ENCODE data around the gene KIFC3.

KIFC3 gene

DNA sequence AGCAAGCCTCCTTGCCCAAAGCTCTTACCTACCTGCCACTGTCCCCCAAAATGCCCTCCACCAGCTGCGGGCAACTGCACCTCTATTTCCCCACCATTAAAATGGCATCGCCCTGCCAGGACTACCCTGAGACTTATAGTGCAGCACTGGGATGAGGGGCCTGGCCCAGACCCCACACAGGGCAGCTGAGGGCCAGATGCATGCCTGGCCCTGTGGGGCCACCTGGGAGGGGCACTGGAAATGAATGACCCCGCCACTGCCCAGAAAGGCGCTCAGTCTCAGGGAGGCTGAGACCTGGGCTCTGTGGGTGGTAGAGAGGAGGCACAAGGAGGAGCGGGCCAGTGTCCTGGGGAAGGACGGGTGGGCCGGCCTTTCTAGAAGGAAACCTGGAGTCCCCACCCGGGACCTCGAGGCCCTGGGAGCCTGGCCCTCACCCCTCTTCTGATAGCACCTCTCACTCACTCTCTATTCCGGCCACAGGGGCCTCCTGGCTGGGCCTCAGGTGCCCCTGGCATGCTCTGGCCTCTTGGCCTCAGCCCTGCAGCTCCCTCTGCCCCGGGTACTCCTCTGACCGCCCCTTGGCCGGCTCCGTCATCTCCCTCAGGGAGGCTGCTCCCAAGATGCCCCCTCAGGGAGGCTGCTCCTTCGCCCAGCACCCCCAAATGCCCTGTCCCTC lies 39.8 kb downstream of the KIFC3 start:
- no peak for DNase-seq

DNA sequence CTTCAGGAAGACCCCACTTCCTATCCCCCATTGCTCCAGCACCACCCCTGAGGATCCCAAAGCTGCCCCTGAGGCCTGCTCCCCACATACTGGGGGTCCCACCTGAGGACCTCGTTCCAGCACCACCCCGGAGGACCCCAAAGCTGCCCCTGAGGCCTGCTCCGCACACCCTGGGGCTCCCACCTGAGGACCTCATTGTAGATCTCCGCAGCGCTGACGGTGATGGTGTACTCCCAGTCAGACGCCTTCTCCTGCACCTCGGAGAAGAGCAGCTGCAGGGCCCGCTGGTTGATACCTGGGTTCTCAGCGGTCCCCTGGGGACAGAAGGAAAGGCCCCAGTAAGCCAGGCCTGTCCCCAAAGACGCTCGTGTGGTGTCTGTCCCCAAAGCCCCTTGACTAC lies 40.3 kb downstream of the KIFC3 start:
- DNase-seq = no peak

DNA sequence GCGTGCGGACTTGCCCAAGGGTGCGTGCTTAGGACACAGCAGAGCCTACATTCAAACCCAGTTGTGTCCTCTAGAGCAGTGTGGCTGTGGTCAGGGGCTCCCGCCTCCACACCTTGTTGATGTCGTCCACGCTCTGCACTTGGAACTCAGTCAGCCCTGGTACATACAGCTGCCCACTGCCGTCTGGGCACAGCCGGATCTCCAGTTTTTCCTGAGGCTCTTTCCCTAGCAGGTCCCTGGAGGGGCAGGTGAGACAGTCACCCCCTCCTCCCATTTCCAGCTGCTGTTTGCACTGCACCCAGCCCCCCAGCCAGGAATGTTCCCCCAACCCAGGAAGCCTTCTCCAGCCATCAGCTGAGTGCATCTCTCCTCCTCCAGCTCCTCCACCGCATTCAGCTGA lies 41.0 kb downstream of the KIFC3 start:
- no peak for DNase-seq

DNA sequence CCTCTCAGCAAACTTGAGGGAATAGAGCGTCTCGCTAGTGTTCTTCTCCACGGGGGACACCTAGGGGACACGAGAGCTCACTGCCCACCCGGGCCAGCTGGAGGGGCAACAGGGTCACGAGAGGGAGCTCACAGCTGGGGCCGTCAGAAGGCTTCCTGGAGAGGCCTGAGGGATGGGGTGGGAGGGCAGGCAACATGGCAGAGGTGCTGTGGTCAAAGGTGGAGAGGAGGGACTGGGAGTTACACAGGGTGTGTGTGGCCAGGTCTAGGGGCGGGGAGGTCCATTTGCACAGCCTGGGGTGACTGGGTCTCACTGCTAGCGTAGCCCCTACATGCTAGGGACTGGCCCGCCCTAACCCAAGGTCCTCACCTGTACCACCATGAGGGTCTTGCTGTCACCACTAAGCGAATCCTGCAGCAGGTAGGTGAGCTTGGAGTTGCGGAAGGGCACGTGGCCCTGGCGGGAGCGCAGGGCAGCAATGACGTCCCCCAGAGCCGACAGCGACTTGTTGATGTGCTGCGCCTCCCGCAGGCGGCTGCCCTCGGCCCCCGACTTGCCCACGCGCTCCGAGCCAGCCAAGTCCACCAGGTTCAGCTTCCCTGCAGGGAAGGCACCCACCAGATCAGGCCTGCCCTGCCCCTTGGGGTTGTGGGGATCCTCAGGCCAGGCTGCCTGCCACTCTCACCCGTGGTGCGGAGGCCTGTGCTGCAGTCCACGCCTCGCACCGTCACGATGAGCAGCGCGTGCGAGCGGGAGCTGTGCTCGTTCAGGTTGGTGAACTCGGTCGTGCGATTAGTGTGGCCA lies 41.7 kb downstream of the KIFC3 start:
- no peak for DNase-seq

DNA sequence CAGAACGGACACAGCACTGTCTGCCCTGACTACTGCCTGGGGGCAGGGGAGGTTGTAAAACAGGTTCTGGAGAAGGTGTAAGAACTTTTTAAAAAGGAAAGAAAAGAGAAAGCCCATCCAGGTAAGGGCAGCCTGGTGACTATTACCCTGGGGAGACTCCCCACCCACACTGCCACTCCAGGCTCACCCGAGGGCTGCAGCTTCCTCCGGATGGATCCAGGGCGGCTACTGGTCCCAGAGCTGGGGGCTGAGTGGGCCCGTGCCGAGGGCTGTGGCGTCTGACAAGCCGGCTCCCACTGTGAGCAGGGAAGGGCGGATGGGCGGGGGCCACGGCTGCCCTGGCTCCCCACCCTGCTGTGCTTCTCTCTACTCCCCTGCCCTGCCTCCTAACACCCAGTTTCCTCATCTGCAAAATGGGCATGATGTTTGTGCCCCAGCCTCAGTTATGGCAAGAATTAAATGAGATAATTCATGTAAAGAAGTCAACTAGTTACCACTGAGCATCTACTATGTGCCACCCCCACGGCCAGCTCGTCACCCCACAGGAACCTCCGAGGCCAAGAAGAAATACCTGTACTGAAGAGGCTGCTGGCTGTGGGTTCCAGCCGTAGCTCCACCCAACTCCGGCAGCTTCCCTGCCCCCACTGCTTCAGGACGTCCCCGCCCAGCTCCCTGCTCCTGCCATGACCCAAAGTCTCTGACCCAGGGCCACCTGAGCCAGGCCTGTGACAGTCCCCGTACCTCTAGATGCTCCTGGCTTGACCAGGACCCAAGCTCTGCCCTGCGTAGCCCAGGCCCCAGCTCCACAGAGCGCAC lies 42.5 kb downstream of the KIFC3 start:
- DNase-seq = no peak

DNA sequence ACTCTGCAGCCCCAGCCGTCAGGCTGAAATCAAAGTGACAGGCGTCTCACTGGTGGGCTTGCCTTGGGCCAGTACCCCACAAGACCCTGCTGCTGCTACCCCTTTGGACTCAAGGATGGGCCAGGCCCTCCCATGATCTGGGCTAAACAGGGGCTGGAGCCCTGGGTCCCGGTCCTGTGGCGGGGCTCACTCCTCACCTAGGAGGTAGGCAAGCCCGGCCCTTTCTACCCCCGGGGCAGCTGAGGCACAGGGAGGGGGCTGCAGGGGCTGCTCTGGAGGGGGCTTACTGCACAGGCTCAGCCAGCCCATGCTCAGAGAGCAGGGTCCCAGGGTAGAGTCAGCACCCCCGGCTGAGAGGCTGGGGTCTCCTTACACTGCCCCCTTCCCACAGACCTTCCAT lies 43.2 kb downstream of the KIFC3 start:
- DNase-seq = no peak

DNA sequence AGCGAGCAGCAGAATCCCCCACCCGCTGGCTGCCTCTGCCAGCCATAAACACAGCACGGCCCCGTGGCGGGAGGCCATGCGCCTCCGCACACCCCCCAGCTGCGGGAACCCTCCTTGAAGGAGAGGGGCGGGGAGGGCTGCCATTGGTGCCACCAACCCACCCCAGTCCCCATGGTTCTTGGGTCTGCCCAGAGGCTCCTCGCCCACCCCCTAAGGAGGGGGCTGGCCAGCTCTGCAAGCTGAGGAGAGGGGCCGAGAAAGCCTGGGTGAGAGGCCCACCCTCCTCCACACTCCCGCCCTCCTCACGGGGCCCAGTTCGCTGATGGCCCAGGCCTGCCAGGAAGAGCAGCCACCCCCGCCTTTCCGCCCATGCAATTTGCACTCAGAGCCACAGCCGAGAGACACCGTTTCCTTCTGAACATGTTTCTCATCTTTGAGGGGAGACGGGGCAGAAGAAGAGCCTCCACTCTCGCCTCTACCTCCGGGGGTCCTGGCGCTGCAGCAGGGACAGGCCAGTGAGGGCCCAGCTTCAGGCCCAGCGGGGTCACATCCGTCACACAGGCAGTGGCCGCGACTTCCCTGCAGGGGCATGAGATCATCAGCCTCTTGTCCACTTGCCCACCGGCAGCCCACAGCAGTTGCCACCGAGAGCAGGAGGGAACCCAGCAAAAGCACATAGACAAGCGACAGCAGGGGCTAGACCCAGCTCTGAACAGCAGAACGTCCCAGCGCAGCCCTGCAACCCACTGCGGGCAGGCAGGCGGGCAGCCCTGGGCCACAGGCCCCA lies 43.8 kb downstream of the KIFC3 start:
- no peak for DNase-seq

DNA sequence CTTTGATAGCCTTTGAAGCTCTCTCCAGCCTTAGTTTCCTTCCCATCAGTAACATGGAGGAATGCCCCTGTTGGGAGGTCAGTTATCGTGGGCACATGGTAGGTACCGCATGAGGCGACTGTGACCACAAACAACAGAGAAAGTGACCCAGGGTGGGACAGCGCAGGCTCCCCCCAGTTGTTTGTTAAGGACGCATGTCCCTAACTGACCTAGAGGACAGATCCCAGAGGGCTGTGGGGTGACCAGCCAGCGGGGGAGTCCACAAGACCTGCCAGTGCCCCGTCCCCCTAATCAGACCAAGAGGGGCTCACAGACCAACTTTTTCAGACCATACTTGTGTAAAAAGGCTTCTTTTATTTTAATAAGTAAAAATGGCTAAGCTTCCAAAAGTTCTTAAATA lies 44.4 kb downstream of the KIFC3 start:
- no peak for DNase-seq

DNA sequence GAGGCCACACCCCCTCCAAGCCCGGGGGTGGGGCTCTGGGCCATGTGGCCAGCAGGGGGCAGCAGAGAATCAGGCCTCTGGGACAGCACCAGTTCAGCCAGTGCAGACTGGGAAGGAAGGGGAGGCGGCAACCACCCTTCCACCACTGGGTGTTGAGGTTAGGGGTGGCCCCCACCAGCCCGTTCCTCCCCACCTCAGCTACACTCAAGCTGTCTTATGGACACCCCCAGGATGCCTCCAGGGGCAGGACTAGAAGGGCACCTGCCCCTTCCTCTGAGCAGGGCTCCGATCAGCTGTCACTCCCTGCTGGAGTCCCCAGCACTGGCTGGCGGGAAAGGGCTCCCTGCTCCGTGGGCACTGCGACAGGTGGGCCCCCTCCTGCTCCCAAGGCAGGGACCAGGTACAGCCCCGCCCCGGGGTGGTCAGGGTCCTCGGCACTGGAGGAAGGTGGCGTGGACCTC lies 44.9 kb downstream of the KIFC3 start:
- no peak for DNase-seq

DNA sequence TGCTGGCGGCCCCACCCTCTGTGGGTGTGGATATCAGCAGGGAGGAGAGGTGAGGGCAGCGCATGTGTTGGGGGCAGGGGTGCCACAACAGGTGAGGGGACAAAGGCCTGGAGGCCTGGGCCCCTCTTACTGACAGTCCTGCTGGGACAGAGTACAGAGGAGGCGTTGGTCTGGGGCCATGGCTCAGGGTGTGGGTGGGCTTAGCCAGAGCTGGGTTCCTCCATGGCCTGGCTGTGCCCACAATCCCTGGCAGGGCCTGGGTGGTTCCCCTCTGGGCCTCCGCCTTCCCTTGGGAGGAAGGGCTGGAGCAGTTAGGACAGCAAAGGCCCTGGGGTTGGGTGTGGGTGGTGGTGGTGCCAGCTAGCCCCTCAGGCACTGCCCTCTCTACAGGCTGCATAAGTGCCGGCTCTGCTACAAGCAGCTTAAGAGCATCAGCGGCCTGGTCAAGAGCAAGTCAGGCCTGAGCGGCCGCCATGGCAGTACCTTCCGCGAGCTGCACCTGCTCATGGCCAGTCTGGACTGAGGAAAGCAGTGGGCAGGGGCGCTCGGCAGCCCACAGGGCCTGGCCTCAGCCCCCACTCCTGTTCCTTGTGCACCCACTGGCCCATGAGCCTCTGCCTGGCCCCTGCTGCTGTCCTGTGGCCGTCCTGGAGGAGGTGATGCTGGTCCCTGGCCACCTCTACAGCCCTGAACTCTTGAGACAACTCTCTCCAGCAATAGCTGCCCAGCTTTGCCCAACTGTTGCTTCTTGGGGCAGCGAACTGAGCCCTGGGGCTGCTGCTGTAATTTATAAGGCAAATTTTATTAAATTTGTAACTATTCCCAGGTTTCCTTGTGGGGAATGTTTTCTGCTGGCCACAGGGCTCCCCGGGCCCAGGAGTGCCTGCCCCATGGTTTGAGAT lies 45.6 kb downstream of the KIFC3 start:
- DNase-seq = no peak

DNA sequence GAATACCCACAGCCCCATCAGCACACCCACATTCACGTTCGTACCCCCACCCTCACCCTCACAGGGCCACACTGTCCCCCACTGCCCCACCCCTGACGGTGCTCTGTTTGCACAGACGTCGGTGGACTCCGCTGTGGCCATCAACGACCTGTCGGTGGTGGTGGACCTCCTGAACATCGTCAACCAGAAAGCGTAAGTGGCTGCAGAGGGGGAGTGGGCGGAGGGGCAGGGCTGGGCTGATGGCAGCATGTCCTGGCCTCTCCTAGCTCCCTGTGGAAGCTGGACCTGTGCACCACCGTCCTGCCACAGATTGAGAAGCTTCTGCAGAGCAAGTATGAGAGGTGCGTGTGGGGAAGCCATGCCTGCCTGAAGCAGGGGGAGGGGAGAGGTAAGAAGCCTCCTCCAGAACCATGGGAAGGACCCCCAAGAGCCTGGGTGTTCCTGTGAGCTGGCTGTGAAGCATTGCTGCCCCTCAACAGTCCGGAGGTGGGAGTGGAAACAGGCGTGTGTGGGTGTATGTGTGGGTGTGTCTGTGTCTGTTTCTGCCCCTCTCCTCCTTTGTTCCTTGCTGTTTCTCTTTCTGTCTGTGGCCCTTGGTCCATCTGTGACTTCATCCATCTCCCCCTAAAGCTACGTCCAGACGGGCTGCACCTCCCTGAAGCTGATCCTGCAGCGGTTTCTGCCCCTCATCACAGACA lies 46.4 kb downstream of the KIFC3 start:
- no peak for DNase-seq

DNA sequence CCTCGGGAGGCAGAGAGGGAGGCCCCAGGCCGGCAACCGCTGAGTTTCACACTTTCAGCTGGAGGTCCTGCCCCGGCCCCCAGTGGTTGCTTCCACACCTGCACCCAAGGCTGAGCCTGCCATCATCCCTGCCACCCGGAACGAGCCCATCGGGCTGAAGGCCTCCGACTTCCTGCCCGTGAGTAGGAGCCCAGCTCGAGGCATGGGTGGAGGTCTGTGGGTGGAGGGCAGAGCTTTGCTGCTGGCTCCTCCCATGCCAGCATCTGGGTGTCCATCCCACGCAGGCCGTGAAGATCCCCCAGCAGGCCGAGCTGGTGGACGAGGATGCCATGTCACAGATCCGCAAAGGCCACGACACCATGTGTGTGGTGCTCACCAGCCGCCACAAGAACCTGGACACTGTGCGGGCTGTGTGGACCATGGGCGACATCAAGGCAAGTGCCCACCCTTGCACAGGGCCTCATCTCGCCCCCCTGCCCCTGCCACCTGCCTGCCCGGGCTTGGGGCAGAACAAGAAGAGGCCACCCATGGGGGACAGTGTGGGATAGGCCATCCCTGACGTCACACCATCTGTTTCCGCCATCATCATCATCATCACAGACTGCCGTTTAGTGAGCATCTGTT lies 47.1 kb downstream of the KIFC3 start:
- DNase-seq = no peak

DNA sequence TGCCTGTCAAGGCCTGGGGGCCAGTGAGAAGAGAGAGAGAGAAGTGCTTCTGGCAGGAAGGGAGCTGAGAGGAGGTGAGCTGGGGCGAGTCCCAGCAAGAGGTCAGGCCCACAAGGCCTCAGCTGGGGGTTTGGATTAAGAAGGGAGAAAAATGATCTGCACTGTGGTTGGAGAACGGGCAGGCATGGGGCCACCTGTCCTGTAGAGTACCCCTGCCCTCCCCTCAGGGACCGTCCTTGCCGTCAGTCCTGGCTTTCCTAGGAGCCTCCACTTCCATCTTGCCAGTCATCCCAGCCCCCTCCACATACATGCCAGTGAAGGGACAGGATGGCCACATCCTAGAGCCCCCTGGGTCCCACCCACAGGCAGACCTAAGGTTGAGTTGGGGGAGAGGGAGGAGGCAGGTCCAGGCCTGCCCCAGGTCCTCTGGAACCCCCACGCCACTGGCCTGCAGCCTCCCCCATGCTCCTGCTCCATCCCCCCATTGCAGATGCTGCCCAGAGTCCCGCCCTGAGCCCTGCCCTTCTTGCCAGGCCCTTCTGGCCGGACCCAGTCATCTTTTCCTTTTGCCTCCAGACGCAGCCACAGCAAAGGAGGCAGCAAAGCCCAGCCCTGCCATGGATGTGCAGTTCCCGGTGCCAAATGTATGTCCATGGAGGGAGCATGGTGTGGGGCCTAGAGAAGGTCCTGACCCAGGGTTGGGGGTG lies 47.8 kb downstream of the KIFC3 start:
- DNase-seq = no peak

DNA sequence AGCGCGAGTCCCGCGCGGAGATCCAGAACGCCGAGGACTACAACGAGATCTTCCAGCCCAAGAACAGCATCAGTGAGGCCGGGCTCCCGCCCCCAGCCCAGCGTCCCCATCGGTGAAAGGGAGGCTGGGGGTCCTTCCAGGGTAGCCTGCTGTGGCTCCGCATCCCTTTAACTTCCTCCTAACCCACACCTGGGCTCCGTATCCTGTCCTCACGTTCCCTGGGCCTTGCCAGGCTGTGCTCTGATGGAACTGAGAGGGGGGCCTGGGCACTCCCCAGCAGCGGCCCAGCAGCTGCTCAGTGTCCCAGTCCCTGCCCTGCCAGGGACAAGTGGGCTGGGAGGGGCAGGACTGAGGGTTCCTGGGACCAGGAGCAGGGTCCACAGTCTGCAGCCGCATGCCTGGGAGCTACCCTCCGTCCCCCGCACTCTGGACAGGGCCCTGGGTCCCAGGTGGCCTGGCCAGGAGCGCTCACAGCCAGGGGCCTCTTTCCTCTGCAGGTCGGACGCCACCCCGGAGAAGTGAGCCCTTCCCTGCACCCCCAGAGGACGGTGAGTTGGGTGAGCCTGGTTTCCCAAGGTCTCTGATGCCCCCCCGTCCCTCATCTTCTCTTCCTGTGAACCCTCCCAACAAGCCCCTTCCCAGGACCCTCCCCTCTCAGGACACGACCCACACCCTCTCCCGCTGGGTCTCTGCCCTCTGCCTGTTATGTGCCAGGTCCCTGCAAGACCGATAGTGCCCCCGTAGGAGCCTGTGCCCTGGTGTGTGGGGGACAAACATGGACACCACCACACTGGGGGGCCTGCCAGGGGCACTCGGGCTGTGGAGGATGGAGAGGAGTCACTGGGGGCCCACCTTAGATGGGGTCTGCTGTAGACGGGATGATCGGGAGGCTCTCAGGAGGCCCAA lies 48.6 kb downstream of the KIFC3 start:
- no peak for DNase-seq

DNA sequence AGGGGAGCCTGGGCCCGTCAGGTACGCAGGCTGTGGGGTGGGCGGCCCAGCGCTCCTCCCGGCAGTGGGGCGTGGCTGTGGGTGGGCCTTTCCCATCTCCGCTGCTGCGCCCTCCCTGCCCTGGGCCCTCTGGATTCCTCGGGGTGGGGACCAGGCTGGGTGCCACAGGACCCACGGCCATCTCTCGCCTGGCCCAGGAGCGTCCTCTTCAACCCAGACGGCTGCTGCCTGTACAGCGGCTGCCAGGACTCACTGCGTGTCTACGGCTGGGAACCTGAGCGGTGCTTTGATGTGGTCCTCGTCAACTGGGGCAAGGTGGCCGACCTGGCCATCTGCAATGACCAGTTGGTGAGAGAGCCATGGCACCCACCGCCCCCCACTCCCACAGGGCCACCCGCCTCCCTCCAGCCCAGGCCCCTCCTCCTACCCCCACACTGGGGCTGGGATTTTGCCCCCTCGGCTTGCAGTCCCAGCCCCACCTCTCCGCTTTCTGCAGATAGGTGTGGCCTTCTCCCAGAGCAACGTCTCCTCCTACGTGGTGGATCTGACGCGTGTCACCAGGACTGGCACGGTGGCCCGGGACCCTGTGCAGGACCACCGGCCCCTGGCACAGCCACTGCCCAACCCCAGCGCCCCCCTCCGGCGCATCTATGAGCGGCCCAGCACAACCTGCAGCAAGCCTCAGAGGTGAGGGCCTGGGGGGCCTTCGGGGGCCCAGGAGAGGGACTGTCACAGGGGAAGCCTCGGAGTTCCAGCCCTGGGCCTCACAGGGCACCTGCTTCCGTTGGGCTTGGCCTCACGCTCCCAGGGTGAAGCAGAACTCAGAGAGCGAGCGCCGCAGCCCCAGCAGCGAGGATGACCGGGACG lies 49.5 kb downstream of the KIFC3 start:
- DNase-seq = no peak

DNA sequence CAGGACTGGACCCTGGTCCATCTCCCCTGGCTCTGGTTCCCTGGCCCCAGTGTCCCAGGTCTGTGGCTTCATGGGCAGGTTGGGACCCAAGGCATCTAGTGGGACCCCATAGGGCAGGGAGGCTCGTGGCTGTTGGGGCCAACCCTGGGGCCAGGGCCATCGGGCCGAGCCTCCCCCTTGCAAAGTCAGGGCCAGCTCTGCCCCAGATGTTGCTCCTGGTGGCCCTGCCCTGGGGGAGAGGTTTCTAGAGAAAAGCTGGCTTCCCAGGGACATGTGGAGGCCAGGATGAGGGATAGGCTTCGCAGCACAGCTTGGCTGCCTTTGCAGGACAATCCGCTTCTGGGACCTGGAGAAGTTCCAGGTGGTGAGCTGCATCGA lies 50.1 kb downstream of the KIFC3 start:
- DNase-seq = no peak

DNA sequence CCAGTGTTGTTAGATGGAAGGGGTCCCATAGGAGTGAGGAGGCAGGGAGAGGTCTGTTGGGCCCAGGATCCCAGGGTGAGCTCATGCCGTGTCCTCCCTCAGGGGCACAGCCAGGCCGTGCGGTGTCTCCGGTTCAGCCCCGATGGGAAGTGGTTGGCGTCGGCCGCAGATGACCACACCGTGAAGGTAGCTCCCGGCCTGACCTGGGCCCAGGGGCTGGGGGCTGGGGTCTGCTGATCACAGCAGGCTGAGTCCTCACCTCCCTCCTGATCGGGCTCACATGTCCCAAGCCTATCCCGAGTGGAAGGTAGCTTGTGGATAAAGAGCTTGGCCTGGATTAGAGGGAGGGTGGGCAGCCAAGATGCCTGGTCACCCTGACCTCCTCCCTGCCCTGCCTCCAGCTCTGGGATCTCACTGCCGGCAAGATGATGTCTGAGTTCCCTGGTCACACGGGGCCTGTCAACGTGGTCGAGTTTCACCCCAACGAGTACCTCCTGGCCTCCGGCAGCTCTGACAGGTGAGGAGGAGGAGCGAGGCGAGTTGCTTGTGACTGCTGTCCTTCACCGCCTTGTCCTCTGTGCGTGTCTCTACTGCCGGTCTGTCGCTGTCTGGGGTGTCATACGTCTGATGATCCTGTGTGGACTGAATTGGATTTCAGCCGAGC lies 50.6 kb downstream of the KIFC3 start:
- DNase-seq = no peak
